Activated CD4-positive, alpha-beta T cell treated with anti-CD3 and anti-CD28 coated beads, Interleukin-2, amount 50 U/mL, for 1 hour (primary cell): ENCODE results near the gene CSF2.
"Not testable (repeated sequence)": the region's sequence is repeated elsewhere in the genome, so short reads cannot be mapped to it uniquely, and the experiment has no call there.

Experiments
- DNase-seq: peaks from one replicate; pipeline ENCODE4 v3.0.0-alpha.2; 2020

The CSF2 gene

GRCh38 chr5:132114150-132115121 is 40.8 kb downstream of the CSF2 start:
- no peak for DNase-seq

- no peak for DNase-seq
Observed at GRCh38 chr5:132115375-132115774, 41.8 kb downstream of the CSF2 start.

GRCh38 chr5:132116072-132116471 is 42.5 kb downstream of the CSF2 start:
- no peak for DNase-seq

- DNase-seq = not testable (repeated sequence)
Observed at GRCh38 chr5:132116909-132117489, 43.4 kb downstream of the CSF2 start.

GRCh38 chr5:132120717-132121116 is 47.1 kb downstream of the CSF2 start:
- DNase-seq = not testable (repeated sequence)

GRCh38 chr5:132122971-132123370 is 49.4 kb downstream of the CSF2 start:
- DNase-seq = not testable (repeated sequence)

GRCh38 chr5:132123578-132123977 is 50.0 kb downstream of the CSF2 start:
- not testable (repeated sequence) for DNase-seq
